HUDEP-2 (cell line): ENCODE results near the gene SDK2.
A peak's percentile ranks its signal among the peaks of the same experiment; 100 is the strongest.
"Not testable (repeated sequence)": the region's sequence is repeated elsewhere in the genome, so short reads cannot be mapped to it uniquely, and the experiment has no call there.

ENCODE experiments used
- DNase-seq, 76 experiments: peaks; one replicate each; lab custom pipeline; 2025; ENCODE audit not compliant: unreplicated experiment in 76 of 76; lab: John Stamatoyannopoulos, UW

The SDK2 gene

DNA sequence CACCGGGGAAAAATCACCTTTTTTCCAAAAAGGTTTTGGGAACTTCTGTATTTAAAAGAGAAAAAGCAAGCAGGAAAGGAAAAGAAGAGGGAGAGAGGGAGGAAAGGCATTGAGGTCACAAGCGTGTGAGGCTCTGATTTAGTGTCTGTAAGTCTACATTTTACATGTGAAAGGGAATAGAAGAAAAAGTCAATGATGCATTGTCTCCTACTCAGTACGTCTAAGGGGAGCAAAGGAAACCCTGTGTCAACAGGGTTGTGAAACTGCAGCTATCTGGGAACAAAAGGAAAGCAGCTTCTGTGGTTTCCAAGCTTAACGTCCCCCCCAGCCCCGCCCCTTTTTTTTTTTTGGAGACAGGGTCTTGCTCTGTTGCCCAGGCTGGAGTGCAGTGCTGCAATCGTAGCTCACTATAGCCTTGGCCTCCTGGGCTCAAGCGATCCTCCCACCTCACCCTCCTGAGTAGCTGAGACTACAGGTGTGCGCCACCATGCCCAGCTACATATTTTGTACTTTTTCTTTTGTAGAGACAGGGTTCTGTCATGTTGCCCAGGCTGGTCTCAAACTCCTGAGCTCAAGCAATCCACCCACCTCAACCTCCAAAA lies 330.6 kb downstream of the SDK2 start:
- DNase-seq: no peak

DNA sequence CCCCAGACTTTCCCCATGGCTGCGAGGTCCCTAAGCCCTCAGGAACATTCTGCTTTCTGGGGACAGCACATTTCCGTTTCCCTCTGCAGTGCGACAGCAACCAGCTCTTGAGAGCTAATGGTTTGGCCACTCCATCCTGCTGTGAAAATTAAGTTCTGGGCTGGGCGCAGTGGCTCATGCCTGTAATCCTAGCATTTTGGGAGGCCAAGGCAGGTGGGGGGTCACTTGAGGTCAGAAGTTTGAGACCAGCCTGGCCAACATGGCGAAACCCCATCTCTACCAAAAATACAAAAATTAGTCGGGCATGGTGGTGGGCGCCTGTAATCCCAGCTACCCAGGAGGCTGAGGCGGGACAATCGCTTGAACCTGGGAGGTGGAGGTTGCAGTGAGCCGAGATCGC lies 331.4 kb downstream of the SDK2 start:
- DNase-seq: not testable (repeated sequence)

DNA sequence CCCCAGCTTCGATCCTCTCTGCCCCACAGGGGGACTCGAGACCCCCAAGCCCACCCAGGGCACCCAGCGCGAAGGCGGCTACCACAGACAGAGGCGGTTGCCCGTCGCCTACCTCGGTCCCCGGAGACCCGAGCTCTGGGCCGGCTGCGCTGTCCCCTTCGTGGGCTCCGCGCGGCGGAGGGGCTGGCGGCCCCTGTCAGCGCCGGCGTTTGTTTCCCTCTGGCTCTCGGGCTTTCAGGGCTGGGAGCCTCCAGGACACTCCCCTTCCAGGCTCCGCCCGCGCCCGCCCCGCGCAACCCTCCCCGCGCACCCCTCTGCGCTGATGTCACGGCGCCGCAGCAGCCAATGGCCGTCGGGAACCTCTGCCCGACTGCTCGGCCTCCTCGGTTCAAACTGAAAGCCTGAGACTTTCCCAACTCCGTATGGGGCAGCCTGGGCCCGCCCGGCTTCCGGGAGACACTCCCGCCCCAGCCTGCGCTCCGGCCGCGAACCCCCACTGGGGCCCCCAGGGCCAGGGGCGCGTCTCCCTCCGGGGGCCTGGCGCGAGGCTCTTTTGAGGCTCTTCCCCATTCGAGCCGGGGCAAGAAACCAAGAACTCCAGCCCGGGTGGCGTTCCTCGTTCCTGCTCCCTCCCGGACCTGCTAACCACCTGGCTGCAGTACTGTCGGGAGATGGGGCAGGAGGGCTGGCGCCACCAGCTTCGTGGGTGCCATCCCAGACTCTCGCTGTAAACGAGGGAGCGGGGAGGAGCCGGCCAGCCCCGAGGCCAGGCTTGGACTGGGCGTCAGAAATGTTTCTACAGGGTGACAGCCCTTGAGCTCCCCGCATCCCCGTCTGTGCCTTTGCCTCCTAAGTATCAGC lies 332.2 kb downstream of the SDK2 start, which contains the start of gene CDC42EP4:
Gene CDC42EP4 (minus strand): TSS at position 221 of the 861 bp plus-strand sequence. CDS start 25,501 bp downstream, outside the sequence.
- DNase-seq: peak in 75 of 76 experiments; percentile 21 to 96 (median 85)

DNA sequence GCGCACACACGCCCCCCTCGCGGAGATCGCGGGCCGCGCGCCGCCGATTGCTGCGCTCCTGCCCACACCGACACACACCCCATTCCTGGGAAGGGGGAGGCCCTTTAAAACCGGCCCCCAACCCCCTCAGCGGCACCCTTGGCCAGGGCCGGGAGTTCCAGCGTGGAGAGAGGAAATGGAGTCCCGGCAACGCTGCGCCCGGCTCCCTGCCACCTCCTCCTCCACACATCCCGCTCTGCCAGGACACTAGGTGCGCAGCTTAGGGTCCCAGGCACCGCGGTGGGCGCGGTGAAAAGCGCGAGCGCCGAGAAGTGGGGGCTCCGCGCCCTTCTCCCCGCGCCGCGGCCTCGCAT lies 332.8 kb downstream of the SDK2 start:
- peak in 7 of 76 experiments; percentile 14 to 60 (median 53) for DNase-seq

DNA sequence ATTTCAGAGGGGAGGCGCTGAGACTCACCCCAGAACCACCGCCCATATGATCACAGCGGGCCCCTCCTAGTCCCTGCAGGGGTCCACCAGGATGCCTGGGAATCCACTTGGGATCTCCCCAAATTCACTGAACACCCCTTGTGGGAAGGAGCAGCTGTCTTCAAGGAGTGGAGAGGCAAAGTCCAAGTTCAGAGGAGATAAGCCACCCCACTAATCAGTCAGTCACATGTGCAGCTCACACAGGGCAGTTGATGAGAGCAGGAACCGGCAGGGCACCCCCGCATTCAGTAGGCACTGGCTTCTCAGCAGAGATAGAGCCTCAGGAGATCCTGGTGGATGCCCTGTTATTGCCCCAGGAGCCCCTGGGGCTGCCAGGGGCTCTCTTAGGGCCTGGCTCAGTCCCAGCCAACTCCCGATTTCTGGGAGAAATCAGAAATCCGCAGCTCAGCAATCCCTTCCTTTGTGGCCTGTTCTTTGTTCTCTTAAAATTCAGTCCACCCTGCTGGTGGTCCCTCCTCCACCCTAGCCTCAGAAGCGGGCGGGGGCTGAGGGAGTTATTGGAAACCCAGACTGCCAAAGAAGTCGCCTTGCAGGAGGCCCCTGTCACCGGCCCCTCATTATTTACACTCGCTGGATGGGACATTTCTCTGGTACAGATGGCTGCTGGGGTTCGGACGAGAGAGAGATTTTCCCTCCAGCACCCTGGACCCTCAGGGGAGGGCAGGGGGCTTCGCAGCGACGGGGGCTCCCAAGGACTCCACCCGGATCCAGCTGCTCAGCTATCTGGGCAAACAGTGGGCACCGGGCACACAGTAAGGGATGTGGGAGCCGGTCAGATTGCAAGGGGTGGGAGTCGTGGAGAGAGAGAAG lies 334.3 kb downstream of the SDK2 start:
- DNase-seq: peak in 74 of 76 experiments; percentile 35 to 91 (median 76)

DNA sequence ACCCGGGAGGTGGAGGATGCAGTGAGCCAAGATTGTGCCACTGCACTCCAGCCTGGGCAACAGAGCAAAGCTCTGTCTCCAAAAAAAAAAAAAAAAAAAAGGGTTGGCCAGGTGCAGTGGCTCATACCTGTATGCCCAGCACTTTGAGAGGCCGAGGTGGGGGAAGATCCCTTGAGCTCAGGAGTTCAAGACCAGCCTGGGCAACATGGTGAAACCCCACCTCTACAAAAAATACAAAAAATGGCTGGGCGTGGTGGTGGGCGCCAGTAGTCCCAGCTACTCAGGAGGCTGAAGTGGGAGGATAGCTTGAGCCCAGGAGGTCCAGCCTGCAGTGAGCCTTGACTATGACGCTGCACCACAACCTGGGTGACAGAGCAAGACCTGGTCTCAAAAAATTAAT lies 335.3 kb downstream of the SDK2 start:
- DNase-seq: not testable (repeated sequence)

DNA sequence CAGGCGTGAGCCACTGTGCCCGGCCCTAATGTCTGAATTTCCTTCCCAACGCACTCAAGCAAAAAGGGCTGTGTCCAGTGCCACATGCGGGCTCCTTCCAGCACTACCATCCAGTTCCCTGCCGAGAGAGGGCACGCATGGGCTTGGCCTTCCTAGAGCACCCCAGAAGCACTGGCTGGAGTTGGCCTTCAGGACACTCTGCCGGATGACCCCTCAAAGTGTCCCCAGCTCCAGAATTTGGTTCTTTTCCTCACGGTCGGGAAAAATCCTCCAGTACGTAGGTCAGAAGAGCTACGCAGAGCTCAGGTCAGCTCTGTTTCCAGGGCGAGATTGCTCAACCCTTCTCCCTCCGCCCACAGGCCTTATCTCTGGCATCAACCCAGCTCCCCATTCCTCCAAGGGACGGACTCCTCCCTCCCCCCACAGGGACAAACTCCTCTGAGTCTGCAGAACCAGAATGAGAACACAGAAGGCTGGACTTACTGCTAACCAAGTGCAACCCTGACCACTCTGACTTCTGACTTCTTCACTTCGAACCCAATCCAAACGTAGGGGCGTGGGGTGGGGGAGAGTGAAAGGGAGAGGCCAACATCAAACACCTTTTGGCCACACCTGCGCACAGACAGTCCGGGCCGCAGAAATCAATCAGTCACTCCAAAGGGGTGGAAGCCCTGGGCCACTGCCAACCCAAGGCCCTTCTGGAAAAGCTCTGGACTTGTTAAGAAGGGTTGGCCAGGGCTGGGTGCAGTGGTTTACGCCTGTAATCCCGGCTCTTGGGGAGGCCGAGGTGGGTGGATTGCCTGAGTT lies 336.0 kb downstream of the SDK2 start:
- peak in 73 of 76 experiments; percentile 18 to 94 (median 72) for DNase-seq

DNA sequence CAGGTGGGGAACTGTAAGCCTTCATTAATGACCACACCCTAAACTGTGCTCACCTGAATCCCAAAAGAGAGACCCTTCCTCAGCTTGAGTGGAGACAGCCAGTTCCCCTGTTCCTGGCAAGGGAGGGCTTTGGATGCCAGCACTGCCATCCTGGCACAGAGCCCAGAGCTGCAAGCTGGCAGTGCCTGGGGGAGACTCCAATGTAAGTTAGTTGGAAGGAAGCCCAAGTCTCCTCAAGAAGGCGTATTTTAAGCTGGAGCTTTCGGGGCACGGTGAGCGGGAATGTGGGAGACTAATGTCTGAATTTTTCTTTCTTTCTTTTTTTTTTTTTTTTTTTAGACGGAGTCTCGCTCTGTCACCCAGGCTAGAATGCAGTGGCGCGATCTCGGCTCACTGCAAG lies 337.1 kb downstream of the SDK2 start:
- peak in 5 of 76 experiments; percentile 2 to 29 (median 10) for DNase-seq

DNA sequence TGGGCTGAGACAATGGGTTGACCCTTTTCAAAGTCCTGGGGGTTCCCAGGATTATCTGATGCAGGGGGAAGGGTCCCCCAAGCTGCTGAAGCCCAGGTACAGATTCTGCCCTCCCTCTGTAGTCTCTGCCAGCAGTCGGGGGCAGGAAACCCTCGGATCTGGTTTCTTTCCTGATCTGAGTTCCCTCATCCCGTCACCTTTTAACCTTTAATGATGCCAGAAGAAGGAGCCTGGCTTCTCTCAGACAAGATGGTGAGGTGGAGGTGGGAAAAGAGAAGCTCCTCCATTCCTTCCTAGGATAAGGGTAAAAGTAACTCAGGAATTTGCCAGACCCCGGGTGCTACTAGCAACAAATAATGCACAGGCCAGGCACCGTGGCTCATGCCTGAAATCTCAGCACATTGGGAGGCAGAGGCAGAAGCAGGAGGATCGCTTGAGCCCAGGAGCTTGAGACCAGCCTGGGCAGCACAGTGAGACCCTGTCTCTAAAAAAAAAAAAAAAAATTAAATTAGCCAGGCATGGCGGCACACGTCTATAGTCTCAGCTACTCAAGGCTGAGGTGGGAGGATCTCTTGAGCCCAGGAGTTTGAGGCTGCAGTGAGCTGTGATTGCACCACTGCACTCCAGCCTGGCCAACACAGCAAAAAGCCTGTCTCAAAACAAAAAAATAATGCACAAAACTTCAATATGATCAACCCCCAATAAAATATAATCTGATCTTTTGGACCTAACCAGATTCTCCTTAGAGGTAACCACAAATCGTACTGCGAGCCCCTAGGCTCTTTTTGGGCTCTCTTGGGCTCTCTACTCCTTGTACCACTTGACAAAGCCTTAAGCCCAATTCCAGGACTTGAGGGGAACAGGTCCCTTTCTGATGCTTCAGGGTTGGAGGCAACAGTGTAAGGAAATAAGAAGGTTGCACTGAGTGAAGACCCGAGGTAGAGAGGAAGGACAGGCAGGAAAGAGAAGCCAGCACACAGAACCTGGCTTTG lies 338.1 kb downstream of the SDK2 start:
- no peak for DNase-seq

DNA sequence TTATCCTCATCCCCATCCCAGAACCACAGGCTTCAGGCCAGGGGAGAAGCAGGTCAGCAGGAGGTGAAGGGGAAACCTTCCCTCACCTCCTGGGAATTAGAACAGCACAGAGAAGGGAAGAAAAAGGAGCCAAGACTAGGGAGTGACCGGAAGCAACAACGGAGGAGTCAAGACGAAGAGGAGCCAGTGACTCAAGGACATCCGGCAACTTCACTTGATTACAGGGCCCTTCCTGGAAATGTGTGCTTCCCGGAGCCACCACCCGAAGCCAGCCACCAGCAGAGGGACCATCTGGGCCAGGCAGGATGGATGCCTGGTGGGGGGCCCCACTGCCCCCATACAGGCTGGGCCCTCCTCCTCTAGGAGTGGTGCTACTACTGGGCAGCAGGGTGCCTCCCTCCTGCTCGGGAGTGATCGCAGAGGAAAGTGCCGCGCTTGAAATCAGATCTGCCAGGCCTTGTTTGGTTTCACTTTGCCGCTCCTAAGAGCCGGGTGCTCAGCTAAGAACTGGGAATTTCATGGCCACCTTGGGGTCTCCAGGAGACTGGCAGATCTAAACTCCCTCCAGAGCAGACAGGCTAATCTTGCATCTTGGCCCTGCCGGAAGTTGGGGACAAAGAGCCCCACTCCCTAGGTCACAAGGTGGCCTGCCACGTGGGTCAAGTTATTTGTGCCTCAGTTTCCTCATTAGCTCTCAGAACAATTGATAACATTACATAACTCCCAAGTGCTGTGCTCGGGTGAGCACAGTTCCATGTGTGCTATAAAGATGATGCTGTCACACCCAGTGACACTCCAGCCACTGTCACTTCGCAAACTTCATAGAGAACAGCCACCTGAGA lies 339.1 kb downstream of the SDK2 start:
- DNase-seq: peak in 25 of 76 experiments; percentile 6 to 68 (median 30)

DNA sequence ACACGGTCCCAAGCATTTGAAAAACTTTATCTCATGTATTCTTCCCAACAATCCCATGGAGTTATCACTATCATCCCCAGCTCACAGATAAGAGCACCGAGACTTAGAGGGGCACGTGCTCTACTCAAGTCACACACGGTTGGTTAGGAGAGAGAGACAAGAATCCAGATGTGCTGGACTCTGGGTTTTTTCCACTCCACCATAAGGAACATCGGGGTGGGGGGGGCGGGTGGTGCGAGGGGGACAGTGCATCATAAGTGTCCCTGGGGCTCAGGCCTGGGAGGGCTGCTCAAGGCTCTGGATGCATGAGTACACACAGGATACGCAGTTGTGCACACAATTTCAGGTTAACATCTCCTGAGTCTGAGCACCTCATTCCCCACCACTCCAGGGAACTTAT lies 339.8 kb downstream of the SDK2 start:
- no peak for DNase-seq

DNA sequence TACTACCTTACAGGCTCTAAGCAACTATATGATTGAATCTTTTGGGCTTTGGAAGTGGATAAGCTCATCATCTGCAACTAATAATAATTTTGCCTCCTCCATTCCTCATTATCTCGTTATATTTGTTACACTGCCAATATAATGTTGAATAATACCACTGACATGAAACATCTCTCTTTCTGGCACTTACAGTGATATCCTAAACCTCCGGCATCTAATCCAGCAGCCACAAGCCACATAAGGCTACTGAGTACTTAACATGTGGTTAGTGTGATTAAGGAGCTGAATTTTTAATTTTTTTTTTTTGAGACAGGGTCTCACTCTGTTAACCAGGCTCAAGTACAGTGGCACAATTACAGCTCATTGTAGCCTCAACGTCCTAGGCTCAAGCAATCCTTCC lies 342.1 kb downstream of the SDK2 start:
- no peak for DNase-seq

DNA sequence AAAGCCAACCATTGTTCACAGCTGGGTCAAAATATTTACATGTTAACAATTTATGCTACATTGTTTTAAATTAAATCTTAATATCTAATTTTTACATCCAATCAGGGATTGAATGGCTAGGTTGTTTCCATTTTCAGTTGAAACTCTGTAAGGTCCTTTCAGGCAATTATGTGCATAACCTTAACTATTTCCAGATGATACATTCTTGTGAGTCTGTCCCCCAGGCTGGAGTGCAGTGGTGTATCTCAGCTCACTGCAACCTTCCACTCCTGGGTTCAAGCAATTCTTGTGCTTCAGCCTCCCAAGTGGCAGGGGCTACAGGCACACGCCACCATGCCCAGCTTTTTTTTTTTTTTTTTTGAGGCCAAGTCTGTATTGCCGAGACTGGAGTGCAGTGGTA lies 342.9 kb downstream of the SDK2 start:
- no peak for DNase-seq

DNA sequence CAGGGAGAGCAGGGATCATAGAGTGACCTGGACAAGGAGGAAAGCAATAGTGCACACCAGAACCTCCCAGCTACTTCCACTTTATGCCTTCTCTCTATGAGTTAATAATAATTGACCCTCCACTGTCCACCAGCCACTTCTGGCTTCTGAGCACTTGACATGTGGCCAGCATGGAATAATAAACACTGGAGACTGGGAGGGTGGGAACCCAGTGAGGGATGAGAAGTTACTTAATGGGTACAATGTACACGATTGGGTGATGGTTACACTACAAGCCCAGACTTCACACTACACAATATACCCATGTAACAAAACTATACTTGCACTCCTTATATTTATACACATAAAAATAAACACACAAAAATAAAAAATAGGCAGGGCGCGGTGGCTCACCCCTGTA lies 343.9 kb downstream of the SDK2 start:
- DNase-seq: no peak

DNA sequence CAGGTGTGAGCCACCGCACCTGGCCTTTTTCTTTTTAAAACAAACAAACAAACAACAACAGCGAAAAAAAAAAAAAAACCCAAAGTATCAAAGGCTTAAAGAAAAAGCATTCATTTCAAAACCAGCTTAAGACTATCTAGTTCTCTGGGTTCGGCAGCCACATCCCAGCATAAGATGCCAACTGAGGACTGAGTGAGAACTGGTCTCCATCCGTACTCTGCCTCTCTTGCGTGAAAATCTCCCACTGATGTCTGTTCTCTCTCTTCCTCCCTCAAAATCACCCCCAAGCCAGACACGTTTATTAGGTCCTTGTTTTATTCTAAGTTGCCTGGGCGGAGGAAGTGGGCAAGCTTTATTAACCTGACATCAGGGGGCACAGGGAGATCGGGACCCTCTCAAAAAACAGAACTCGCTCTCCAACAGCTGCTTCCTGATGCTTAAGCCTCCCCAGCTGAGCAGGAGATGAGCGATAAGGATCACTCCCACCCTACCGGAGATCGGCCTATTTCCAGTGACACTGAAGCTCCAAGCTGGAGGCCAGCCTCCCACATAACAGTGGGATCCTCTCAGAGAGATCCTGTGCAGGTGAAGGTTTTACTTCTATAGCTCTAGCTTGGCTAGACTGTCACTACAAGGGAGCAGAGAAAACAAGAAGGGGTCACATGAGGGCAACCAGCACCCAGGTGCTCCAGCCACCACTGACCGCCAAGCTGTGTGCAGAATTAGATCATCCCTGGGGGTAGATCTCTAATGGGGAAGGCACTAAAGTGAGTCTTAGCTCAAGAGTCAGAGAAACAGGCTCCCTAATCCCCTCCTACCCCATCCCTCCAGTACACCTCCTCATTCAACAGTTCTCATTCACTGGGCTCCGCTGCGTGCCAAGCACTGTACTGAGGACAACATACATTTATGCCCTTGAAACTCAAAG lies 346.0 kb downstream of the SDK2 start:
- DNase-seq: no peak

DNA sequence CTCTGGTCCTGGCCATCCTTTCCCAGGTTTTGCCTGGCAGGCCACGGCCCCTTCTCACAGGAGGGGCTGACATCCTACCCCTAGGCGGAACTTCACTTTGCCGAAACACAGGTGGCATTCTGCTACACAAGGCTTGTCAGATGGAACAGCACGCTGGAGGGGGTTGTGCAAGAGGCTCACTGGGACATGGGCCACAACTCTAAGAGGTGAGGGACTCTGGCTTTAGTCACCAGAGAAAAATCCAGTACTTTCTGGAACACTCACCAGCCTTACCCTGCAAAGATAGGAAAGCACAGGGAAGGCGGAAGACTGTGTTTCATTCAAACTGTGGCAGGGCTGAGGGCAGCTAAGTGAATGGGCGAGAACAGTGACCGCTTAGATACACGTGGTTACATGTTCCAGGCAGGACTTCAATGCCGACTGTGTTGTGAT lies 350.7 kb downstream of the SDK2 start:
- no peak for DNase-seq

DNA sequence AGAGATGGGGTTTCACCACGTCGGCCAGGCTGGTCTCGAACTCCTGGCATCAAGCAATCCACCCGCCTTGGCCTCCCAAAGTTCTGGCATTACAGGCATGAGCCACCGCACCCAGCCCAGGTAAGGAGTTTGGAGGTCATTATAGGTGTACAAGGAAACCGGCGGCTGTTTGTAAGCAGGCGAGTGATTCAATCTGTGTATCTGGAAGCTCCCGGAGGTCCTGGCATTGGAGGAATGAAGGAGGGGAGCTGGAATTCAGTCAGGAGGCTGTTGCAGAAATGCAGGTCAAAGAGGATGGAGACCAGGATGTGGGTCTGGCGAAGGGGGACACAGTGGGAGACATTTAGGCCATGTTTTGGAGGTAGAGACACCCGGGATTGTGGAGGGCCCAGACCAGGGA lies 351.2 kb downstream of the SDK2 start:
- DNase-seq: no peak
